ENCODE results near the gene MCTP2. TPM values are rescaled to one million over a fixed set of nuclear protein-coding genes. Genes with fewer than 3 reads are reported as not detected.

Gene MCTP2
- total RNA-seq, 4 donors from 2014 or later: 1.5 to 10.3 (median 5.7) TPM

DNA sequence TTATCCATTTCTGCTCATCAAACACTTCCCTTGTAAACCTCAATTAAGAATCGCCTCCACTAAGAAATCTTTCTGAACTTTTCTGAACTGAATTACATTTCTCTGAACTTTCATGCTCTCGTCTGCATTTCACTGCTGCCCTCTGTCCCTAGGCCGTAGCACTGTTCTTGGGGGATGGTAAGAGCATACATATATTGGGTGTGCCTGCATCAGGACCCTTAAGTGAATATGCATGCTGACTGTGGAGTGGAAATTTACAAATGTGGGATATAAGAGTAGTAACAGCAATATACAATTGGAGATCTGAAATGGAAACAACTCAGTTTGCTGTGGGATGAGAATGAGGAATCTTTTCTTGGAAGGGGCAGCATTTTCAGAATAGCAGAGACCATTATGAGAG lies 148.6 kb downstream of the MCTP2 start:
- H3K36me3 ChIP-seq: no peaks in the 10 kb centered on the region
- ATAC-seq: no peak
- H3K27me3 ChIP-seq: no peaks in the 10 kb centered on the region
- 86 to 93% methylated on average over 2 to 3 of the region's 3 CpGs for WGBS, 2 donors (ENCODE audit: low coverage in 1 of 2)
- TF ChIP-seq POLR2A (IDR thresholded peaks at IDR 0.05) (no peak), EP300 (IDR thresholded peaks at IDR 0.05) (no peak), POLR2AphosphoS5 (IDR thresholded peaks at IDR 0.05) (no peak)
- TF ChIP-seq, protein P1, sequence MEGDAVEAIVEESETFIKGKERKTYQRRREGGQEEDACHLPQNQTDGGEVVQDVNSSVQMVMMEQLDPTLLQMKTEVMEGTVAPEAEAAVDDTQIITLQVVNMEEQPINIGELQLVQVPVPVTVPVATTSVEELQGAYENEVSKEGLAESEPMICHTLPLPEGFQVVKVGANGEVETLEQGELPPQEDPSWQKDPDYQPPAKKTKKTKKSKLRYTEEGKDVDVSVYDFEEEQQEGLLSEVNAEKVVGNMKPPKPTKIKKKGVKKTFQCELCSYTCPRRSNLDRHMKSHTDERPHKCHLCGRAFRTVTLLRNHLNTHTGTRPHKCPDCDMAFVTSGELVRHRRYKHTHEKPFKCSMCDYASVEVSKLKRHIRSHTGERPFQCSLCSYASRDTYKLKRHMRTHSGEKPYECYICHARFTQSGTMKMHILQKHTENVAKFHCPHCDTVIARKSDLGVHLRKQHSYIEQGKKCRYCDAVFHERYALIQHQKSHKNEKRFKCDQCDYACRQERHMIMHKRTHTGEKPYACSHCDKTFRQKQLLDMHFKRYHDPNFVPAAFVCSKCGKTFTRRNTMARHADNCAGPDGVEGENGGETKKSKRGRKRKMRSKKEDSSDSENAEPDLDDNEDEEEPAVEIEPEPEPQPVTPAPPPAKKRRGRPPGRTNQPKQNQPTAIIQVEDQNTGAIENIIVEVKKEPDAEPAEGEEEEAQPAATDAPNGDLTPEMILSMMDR (IDR thresholded peaks at IDR 0.05): no peak
- no peak overlapping the region for H3K27ac ChIP-seq
- no peaks in the 10 kb centered on the region for H3K9me3 ChIP-seq
- no peaks in the 10 kb centered on the region for H3K4me1 ChIP-seq
- H3K4me3 ChIP-seq: no peak overlapping the region

DNA sequence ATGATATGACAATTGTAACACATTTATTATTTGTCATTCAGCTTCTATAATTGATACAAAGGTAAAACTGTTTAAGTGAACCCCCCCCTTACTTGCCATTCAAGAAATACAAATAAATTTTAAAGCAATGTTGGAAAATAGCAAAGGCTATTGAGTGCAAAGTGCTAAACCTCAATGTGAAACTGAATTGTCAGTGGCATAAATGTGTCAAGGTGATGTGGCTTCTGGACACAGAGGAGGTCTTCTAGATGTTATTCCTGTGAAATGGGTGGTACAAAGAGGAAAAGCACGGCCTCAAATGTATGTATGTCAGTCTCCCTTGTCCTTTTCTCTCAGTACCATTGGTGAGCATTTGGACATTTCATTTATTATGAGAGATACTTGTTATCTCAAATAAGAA lies 149.4 kb downstream of the MCTP2 start:
- no peak overlapping the region for H3K4me3 ChIP-seq
- TF ChIP-seq POLR2A (IDR thresholded peaks at IDR 0.05) (no peak), POLR2AphosphoS5 (IDR thresholded peaks at IDR 0.05) (no peak), EP300 (IDR thresholded peaks at IDR 0.05) (no peak)
- TF ChIP-seq, protein P1 (IDR thresholded peaks at IDR 0.05): no peak
- 95 to 100% methylated on average over 1 of the region's 1 CpG for WGBS, 2 donors (ENCODE audit: low coverage in 1 of 2)
- H3K4me1 ChIP-seq: no peaks in the 10 kb centered on the region
- H3K27me3 ChIP-seq: no peaks in the 10 kb centered on the region
- no peaks in the 10 kb centered on the region for H3K36me3 ChIP-seq
- no peaks in the 10 kb centered on the region for H3K9me3 ChIP-seq
- H3K27ac ChIP-seq: no peak overlapping the region
- no peak for ATAC-seq

DNA sequence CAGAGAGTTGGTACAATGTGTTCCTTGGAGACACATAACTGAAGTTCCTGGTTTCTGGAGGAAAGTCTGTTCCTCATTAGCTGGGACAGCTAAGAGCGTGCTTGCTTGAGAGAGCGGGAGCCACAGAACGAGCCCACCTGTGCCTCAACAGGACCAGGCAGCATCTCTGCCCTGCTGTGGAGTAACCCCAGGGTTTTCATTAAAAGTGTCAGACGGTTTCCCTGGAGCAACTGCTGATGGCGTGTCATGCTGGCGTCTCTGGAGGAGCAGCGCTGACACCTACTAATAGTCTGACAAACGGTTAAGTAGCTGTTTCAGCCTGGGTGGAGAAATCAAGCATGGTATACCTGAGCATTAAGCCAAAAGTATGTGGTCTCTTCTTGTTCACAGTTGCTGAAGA lies 150.0 kb downstream of the MCTP2 start:
- WGBS, 2 donors (ENCODE audit: low coverage in 1 of 2): 86% methylated on average over 5 of the region's 8 CpGs; no CpG with 5 or more reads in 1 of the 2 donors

DNA sequence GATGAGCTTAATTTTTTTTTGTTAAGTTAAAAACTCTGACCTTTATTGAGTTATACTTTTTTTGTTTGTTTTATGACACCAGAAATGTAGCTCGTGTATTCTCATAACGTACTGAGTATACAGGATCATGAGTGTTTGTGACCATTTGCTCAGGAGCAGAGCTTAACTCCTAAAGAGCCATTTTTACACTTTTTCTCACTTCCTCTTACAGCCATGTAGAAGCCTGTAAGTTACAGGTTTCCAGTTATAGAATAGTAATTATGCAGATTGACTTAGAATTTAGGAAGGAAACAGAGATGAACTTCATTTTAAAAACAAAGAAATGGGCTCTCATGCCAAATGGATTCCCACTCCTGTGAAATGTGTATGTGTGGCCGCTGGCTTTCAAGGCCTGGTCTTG lies 151.7 kb downstream of the MCTP2 start:
- 81 to 95% methylated on average over 3 of the region's 3 CpGs for WGBS, 2 donors (ENCODE audit: low coverage in 1 of 2)
- TF ChIP-seq POLR2AphosphoS5 (IDR thresholded peaks at IDR 0.05) (no peak), POLR2A (IDR thresholded peaks at IDR 0.05) (no peak), EP300 (IDR thresholded peaks at IDR 0.05) (no peak)
- TF ChIP-seq, protein P1 (IDR thresholded peaks at IDR 0.05): no peak
- ATAC-seq: no peak

More for the DNA sequence above, 150.0 kb downstream of the MCTP2 start:
- TF ChIP-seq POLR2A (IDR thresholded peaks at IDR 0.05) (no peak), POLR2AphosphoS5 (IDR thresholded peaks at IDR 0.05) (no peak), EP300 (IDR thresholded peaks at IDR 0.05) (no peak)
- TF ChIP-seq, protein P1 (IDR thresholded peaks at IDR 0.05): no peak
- Histone ChIP-seq H3K36me3 (no peaks in the 10 kb centered on the region), H3K4me1 (no peaks in the 10 kb centered on the region), H3K9me3 (no peaks in the 10 kb centered on the region), H3K27me3 (no peaks in the 10 kb centered on the region), H3K27ac (no peak overlapping the region), H3K4me3 (no peak overlapping the region)
- no peak for ATAC-seq

DNA sequence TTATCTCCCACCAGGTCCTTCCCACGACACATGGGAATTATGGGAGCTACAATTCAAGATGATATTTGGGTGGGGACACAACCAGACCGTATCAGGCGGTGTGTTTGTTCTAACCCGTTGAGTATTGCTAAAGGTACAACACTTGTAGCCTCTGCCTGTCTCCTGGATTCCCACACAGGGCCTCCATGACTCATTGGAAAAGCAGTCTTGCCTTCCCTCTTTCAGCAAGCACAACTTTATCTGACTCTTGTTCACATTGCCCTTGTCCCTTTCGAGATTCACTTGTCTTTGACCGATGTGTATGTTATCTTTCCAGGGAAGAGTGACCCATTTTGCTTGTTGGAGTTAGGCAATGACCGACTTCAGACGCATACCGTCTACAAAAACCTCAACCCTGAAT lies 152.3 kb downstream of the MCTP2 start:
- Histone ChIP-seq H3K27ac (no peak overlapping the region), H3K4me3 (no peak overlapping the region), H3K4me1 (no peaks in the 10 kb centered on the region), H3K9me3 (no peaks in the 10 kb centered on the region), H3K36me3 (no peaks in the 10 kb centered on the region), H3K27me3 (no peaks in the 10 kb centered on the region)
- TF ChIP-seq POLR2A (IDR thresholded peaks at IDR 0.05) (no peak), EP300 (IDR thresholded peaks at IDR 0.05) (no peak), POLR2AphosphoS5 (IDR thresholded peaks at IDR 0.05) (no peak)
- TF ChIP-seq, protein P1 (IDR thresholded peaks at IDR 0.05): no peak
- no peak for ATAC-seq
- 96 to 98% methylated on average over 6 to 8 of the region's 9 CpGs for WGBS, 2 donors (ENCODE audit: low coverage in 1 of 2)

More for the DNA sequence above, 151.7 kb downstream of the MCTP2 start:
- H3K27ac ChIP-seq: no peak overlapping the region
- H3K36me3 ChIP-seq: no peaks in the 10 kb centered on the region
- no peaks in the 10 kb centered on the region for H3K4me1 ChIP-seq
- no peaks in the 10 kb centered on the region for H3K27me3 ChIP-seq
- H3K9me3 ChIP-seq: no peaks in the 10 kb centered on the region
- no peak overlapping the region for H3K4me3 ChIP-seq
